GM18499 (cell line): ENCODE measurements around the gene LZTS2.
"Not testable (repeated sequence)": the region's sequence is repeated elsewhere in the genome, so short reads cannot be mapped to it uniquely, and the experiment has no call there.

Experiments
- ATAC-seq: cut with Tn5 transposase; IDR thresholded peaks from one replicate; pipeline ENCODE4 v1.9.1; 2021; ENCODE audit warnings: moderate number of reproducible peaks; ENCODE audit not compliant: insufficient read depth, unreplicated experiment

The LZTS2 gene

DNA sequence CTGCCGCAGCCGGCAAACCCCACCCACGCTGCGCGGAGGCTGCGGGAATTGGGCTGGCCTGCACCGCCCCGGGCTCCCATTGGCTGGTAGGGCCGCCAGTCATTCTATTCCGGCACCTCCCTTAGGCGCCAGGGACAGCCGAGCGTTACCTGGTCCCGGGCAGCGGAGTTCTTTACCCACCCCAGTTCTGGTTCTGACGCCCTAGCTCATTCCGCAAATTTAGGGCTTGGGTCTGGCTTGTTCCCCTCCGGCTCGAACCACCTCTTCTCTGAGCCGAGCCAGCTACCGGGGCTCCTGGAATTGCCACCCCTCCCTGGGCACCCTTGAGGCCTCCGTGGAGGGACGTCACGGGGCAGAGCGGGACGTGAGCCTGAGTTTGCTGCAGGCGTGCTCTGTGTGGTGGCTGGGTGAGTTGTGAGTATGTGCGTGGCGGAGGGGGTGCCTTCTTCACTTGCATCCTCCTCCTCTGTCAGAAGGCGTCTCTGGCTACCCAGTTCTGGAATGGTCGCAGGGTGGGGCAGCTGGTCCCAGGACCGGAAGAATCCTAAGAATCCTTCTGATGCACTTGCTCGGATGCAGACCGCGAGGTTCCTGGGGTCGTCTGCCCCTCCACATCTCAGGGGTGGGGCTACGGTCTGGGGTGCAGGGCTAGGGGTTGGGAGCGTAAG lies 31.7 kb downstream of the LZTS2 start, which contains the start of the genes PDZD7 and SFXN3:
Gene PDZD7 (minus strand): TSS at position 2 of the 668 bp plus-strand sequence. CDS start 910 bp downstream, outside the sequence.
Gene SFXN3 (plus strand): TSS at position 107 of the 668 bp plus-strand sequence. CDS start 3,461 bp downstream, outside the sequence.
- ATAC-seq = no peak

DNA sequence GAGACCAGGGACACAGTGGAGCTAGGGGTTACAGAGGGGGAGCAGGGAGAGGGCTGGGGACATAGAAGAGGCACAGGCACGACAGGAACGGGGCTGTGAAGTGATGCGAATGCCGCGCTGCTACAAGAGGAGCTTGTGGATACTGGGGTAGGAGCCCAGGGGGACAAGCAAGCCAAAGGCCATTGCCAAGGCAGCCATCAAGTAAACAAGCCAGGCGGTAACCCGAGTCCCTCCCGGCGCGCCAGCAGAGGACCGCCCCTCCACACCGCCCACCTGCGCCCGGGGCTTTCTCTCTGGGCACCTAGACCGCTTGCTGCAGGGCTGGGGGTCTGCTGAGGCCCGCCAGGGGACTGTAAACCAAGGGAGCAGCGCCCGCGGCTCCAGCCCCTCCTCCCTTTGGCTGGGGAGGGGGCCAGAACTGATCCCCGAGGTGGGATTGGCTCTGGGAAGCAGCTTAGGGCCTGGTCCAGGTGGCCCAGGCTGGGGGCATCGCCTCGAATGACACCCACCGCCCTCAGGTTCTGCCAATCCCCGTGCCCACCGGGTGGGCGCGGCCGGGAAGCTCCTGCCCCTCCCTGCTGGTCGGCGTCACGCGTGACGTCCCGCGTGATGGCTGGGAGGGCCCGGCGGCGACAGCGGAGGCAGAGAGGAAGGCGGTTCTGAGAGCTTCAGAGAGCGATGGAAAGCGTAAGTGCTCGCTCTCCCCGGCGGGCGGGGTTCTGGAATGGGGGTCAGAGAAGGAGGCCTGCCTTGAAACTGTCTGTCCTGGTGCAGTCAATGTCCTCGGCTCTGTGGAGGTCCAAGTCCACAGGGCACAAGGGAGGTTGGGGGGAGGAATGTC lies 32.4 kb downstream of the LZTS2 start:
- no peak for ATAC-seq

- no peak for ATAC-seq
These were observed 33.1 kb downstream of the LZTS2 start for GRCh38 chr10:101032637-101033224.

- ATAC-seq = no peak
These were observed 33.7 kb downstream of the LZTS2 start for GRCh38 chr10:101033276-101033675.

GRCh38 chr10:101034404-101034803 lies 34.8 kb downstream of the LZTS2 start:
- not testable (repeated sequence) for ATAC-seq

DNA sequence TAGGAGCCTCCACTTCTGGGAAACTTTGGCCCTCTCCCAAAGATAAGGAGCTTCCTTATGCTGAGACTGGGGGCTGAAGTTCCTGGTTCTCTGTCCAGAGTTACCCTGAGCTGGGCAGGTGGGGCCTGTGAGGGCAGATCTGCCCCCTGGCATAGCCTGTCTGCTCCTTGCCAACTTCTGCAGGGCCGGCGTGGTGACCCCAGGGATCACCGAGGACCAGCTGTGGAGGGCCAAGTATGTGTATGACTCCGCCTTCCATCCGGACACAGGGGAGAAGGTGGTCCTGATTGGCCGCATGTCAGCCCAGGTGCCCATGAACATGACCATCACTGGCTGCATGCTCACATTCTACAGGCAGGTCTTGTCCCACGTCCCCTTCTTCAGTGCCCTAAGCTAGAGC lies 35.7 kb downstream of the LZTS2 start:
- ATAC-seq = no peak

DNA sequence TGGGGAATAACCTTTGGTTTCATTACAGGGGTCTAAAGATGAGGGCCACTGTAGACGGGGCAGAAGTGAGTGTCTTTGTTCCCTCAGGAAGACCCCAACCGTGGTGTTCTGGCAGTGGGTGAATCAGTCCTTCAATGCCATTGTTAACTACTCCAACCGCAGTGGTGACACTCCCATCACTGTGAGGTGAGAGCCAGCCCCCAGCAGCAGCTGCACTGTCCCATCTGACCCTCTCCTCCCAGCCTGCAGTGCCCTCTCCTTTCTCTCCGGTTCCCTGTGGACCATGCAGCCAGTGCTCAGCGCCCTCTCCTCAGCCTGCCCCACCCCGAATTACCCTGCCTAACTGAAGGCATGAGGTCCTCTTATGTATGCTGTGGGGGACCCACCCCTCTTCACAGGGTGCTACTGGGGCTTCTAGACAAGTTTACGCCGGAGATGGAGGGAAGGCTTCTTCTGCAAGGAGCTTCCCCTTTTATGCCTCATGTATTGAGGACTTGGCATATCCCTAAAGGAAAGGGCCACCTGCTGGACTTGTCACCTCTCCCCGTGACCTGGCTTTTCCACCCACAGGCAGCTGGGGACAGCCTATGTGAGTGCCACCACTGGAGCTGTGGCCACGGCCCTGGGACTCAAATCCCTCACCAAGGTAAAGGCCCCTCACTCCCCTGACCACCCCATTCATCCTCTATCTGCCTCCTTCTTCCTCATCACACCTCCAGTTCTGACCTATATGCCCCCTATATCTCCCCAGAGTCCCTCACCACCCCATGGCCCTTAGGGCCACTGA lies 36.5 kb downstream of the LZTS2 start:
- no peak for ATAC-seq

GRCh38 chr10:101036726-101037125 lies 37.1 kb downstream of the LZTS2 start:
- ATAC-seq = no peak

DNA sequence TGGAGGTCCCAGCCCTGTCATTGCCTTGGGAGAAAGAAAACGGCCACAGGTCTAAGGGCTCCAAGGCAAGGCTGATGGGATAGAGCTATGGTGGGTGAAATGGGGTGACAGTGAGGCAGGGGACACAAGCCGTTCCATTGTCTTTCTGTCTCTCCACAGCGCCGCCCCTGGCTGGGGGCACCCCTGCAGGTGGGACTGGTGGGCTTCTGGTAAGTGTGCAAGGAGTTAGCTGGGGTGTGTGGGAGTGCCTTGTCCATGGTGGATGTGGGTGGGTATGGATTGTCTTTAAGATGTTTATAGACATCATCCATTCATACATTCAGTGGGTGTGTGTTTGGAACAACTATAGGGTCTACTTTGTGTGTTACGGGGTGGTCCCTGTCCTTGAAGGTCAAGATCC lies 38.9 kb downstream of the LZTS2 start:
- ATAC-seq = no peak

DNA sequence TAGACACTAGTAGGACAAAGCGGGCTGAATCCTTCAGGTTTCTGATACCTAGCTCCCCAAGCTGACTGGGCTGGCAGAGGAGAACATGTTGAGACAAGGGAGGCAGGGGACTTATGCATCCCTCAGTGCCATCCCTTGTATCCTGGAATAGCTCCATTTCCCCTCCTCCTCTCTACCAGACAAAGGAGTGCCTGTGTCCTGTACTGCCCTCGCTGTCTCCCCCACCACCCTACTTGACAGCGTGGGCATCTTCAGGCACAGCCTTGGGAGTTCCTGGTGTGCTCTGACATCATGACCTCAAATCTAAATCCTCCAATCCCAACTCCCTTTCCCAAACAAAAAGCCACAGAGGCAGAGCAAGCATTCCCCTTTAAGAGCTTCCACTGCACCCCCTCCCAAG lies 40.5 kb downstream of the LZTS2 start:
- ATAC-seq = no peak

DNA sequence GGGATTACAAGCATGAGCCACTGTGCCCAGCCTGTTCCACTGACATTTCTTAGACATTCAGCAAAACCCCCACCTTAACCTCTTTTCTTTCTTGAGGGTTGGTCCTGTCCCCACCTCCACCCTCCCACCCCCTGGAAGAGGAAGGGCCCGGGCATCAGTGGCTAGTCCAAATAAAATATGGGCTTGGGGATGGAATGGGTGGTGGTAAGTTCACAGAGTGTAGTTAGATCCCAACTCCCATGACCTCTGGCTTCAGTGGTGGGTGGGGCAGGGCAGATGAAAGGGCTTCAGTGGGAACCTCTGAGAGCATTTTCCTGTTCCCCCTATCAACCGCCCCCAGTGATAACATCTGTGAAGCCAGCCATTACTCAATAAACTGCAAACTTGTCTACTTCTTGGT lies 41.2 kb downstream of the LZTS2 start:
- ATAC-seq = no peak

DNA sequence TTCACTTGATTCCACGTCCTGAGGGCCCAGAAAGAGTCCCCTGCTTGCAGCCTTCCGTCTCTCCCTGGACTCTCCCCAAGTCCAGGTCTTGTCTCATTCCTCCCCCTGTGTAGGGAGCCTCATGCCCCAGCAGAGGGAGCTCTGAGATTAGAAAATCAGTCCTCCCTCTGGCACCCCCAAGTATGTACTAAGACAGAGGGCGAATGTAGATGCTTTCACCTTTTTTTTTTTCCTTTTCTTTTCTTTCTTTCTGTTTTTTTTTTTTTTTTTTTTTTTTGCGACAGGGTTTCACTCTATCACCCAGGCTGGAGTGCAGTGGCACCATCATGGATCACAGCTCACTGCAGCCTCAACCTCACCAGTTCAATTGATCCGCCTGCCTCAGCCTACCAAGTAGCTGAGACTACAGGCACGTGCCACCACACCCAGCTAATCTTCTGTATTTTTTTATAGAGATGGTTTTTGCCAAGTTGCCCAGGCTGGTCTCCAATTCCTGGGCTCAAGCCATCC lies 41.7 kb downstream of the LZTS2 start:
- ATAC-seq = no peak

- no peak for ATAC-seq
These were observed 42.5 kb downstream of the LZTS2 start for GRCh38 chr10:101042118-101042517.

- peak; percentile 82 for ATAC-seq
These were observed 43.2 kb downstream of the LZTS2 start for GRCh38 chr10:101042667-101043362.

GRCh38 chr10:101043363-101043707 lies 43.7 kb downstream of the LZTS2 start:
- no peak for ATAC-seq

- ATAC-seq = no peak
These were observed 44.5 kb downstream of the LZTS2 start for GRCh38 chr10:101044117-101044516.

GRCh38 chr10:101046332-101047238 lies 47.0 kb downstream of the LZTS2 start:
- ATAC-seq = no peak

DNA sequence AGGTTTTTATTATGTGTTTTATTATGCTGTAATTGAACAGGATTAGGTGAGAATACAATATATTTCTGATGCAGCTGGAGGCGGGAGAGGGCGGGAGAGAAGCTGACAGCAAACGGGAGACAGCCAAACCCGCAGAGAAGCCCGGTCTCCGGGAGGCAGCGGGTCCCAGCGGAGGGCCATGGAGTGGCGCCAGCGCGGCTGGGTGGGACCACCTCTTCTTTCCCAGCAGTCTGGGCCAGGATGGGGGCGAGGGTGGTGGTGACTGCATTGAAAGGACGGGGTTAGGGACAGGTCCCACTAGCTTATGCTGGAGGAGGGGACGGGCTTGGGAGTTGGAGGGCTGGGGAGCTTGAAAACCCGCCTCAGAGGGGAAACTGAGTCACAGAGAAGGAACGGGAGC lies 47.7 kb downstream of the LZTS2 start:
- no peak for ATAC-seq
